NCI-H2107 (cell line): ENCODE measurements around the gene RAG2.
"Not testable (repeated sequence)": the region's sequence is repeated elsewhere in the genome, so short reads cannot be mapped to it uniquely, and the experiment has no call there.

Source experiments
- DNase-seq: peaks from one replicate; lab custom pipeline; 2025; lab: John Stamatoyannopoulos, UW

The RAG2 gene

GRCh38 chr11:36600180-36600579 is 2.1 kb upstream of the RAG2 start:
- no peak for DNase-seq

GRCh38 chr11:36596880-36597279 is 1.2 kb downstream of the RAG2 start:
- DNase-seq: no peak

GRCh38 chr11:36594316-36594989 is 3.6 kb downstream of the RAG2 start, which contains the start of gene IFTAP:
Gene IFTAP, plus strand, starts transcription at chr11:36594502. Its CDS starts 15,602 bp downstream, at chr11:36610104.
- peak; percentile 66 for DNase-seq

GRCh38 chr11:36591433-36591832 is 6.6 kb downstream of the RAG2 start:
- no peak for DNase-seq

- no peak for DNase-seq
These were observed 7.5 kb downstream of the RAG2 start for GRCh38 chr11:36590513-36590912.

GRCh38 chr11:36588099-36588498 is 9.9 kb downstream of the RAG2 start:
- DNase-seq: no peak

- DNase-seq: no peak
These were observed 11.5 kb downstream of the RAG2 start for GRCh38 chr11:36586543-36586942.

GRCh38 chr11:36583667-36584066 is 14.4 kb downstream of the RAG2 start:
- no peak for DNase-seq

GRCh38 chr11:36581536-36581935 is 16.5 kb downstream of the RAG2 start:
- no peak for DNase-seq

- no peak for DNase-seq
These were observed 19.6 kb downstream of the RAG2 start for GRCh38 chr11:36578458-36578857.

- no peak for DNase-seq
These were observed 20.2 kb downstream of the RAG2 start for GRCh38 chr11:36577859-36578258.

GRCh38 chr11:36577373-36577772 is 20.7 kb downstream of the RAG2 start:
- no peak for DNase-seq

GRCh38 chr11:36574486-36574885 is 23.6 kb downstream of the RAG2 start:
- no peak for DNase-seq

- no peak for DNase-seq
These were observed 28.9 kb downstream of the RAG2 start for GRCh38 chr11:36569095-36569494.

GRCh38 chr11:36567694-36568093 is 30.3 kb downstream of the RAG2 start, which contains the start of gene RAG1:
Gene RAG1, plus strand, starts transcription at chr11:36568007. Its CDS starts 5,298 bp downstream, at chr11:36573305.
- DNase-seq: no peak

- DNase-seq: no peak
These were observed 31.5 kb downstream of the RAG2 start for GRCh38 chr11:36566407-36567053.

- no peak for DNase-seq
These were observed 32.9 kb downstream of the RAG2 start for GRCh38 chr11:36565031-36565610.

GRCh38 chr11:36564376-36565030 is 33.5 kb downstream of the RAG2 start:
- peak; percentile 10 for DNase-seq

GRCh38 chr11:36558571-36559413 is 39.2 kb downstream of the RAG2 start:
- DNase-seq: no peak

- DNase-seq: no peak
These were observed 40.0 kb downstream of the RAG2 start for GRCh38 chr11:36557991-36558390.

- DNase-seq: not testable (repeated sequence)
These were observed 40.6 kb downstream of the RAG2 start for GRCh38 chr11:36557390-36557789.
